Testis (tissue), 3 donors: ENCODE results near the gene MFSD2B. TPM values are rescaled to one million over a fixed set of nuclear protein-coding genes. Genes with fewer than 3 reads are reported as not detected.
A peak's percentile ranks its signal among the peaks of the same experiment; 100 is the strongest.

Experiments used
- DNase-seq: peaks from one replicate; pipeline ENCODE4 v3.0.0-alpha.2; 2019
- H3K27ac ChIP-seq, 2 donors: fragments of 200-600 bp; sonication (generic); one replicate each; pipeline ENCODE4 v1.5.1; 2019
- H3K27me3 ChIP-seq: fragments of 200-600 bp; sonication (generic); one replicate; pipeline ENCODE4 v1.5.1; 2019
- H3K36me3 ChIP-seq: fragments of 200-600 bp; sonication (generic); one replicate; pipeline ENCODE4 v1.5.1; 2017; ENCODE audit warnings: low read depth; ENCODE audit errors: missing control alignments
- H3K4me1 ChIP-seq: fragments of 200-600 bp; sonication (generic); one replicate; pipeline ENCODE4 v1.5.1; 2019
- H3K4me3 ChIP-seq, 2 donors: fragments of 200-600 bp; sonication (generic); one replicate each; pipeline ENCODE4 v1.5.1; 2017 to 2019
- H3K9me3 ChIP-seq: fragments of 200-600 bp; sonication (generic); one replicate; pipeline ENCODE4 v1.5.1; 2017
- POLR2A ChIP-seq: fragments of 450-650 bp; IDR thresholded peaks from one replicate; pipeline ENCODE4 v1.6.1; 2017; ENCODE audit warnings: antibody characterized with exemption, mild to moderate bottlenecking, moderate library complexity
- WGBS, 2 donors: methylation state at CpG; one replicate each; pipeline ENCODE4 v1.1.5; 2018; 5-methylcytosine and 5-hydroxymethylcytosine counted together
- intact Hi-C: fragments of 100-400 bp; cut with DNase I; formaldehyde crosslinking; loops from one replicate; pipeline ENCODE4 v1.15.1; 2023; ENCODE audit warnings: low total_unique reads
- polyA plus RNA-seq: library from polyadenylated mRNA; stranded (reverse); fragments of 350-450 nt; fragmentation: Illumina TruSeq; extraction: RNeasy Lipid Tissue Mini Kit (QIAGEN cat#74804); gene quantifications from one replicate; pipeline ENCODE4 v1.2.3, GENCODE V29; 2014; ENCODE audit warnings: low read depth, low replicate concordance; ENCODE audit not compliant: insufficient read depth
- total RNA-seq, 2 donors: library from RNA; depleted of rRNA; stranded (reverse); fragments of >200 nt; gene quantifications; one replicate each; pipeline ENCODE4 v1.2.3, GENCODE V29; 2016
- TF ChIP-seq, protein P1 (sequence below), 3 experiments: fragments of 450-650 bp in 2 of 3; fragments of 200-600 bp in 1 of 3; sonication (generic) in 1 of 3; IDR thresholded peaks; one replicate each; pipeline ENCODE4 v1.5.1; 2016 to 2019; ENCODE audit warnings: antibody characterized with exemption in 3 of 3, mild to moderate bottlenecking in 2 of 3, moderate library complexity in 1 of 3

Gene MFSD2B
- total and polyA plus RNA-seq, 3 donors from 2014 or later, result 0.39 to 0.94 (median 0.50) TPM

DNA sequence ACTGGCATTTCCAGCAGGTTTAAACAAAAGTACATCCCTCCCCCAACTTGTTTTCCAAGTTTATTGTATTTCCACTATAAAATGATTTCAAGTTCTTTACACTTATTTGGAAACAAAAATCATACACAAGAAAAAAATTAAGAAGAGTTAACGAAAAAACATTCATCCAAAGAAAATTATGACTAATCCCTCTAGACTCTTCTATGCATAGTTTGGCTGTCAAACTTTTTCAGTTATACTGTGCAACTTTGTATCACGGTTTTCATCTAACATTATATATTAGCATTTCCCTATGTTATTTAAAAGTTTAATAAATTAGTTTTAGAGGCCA lies 36.7 kb downstream of the MFSD2B start:
- intact Hi-C loops, result no loop called here
- TF ChIP-seq, protein P1, sequence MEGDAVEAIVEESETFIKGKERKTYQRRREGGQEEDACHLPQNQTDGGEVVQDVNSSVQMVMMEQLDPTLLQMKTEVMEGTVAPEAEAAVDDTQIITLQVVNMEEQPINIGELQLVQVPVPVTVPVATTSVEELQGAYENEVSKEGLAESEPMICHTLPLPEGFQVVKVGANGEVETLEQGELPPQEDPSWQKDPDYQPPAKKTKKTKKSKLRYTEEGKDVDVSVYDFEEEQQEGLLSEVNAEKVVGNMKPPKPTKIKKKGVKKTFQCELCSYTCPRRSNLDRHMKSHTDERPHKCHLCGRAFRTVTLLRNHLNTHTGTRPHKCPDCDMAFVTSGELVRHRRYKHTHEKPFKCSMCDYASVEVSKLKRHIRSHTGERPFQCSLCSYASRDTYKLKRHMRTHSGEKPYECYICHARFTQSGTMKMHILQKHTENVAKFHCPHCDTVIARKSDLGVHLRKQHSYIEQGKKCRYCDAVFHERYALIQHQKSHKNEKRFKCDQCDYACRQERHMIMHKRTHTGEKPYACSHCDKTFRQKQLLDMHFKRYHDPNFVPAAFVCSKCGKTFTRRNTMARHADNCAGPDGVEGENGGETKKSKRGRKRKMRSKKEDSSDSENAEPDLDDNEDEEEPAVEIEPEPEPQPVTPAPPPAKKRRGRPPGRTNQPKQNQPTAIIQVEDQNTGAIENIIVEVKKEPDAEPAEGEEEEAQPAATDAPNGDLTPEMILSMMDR (IDR thresholded peaks at IDR 0.05), result no peak
- no peak for TF ChIP-seq POLR2A

DNA sequence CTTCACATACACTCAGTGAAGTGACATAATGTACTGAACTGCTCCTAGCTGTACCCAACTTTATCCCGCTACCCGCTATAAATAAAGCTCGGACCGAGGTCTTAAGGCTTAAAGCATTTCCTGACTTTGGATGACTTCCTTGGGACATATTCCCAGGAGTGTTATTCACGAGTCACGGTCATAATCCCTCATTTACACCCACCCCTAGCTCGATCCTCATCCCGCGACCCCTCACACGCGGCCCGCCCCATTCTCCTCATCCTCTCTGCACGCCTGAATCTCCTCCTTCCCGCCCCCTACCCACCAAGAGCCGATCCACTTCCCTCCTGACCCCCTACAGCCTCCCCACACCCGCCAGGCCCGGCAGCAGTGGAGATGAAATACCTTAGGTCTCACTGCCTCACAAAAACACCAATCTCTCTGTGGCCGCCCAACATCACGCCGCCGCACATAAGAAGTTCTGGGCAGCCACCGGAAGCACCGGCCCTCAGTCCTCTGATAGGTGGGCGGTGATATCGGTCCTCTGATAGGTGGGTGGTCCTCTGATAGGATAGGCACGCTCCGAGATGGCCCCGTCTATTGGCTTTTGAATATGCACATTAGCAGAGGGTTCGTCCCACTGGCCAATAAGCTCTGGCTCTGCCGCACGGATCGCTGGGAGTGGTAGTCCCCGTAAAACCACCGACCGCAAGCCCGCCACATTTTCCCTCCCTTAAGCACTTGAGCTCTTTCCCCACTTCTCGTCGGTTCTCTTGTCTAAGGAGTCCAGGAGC lies 37.2 kb downstream of the MFSD2B start, which contains the start of gene WDCP:
TSS of gene WDCP (minus strand) at position 462 of the 773 bp plus-strand sequence. CDS start 7,897 bp downstream, outside the sequence.
- DNase-seq, result peak; percentile 100
- TF ChIP-seq POLR2A, result no peak
- TF ChIP-seq, protein P1 (IDR thresholded peaks at IDR 0.05), result no peak
- intact Hi-C loops, result no loop called here

More for the DNA sequence above, 36.7 kb downstream of the MFSD2B start:
- Histone ChIP-seq H3K9me3 (no peaks in the 10 kb centered on the region), H3K36me3 (no peaks in the 10 kb centered on the region), H3K4me3 (peak overlapping the region; percentile 78 to 87), H3K27me3 (no peaks in the 10 kb centered on the region), H3K27ac (peak overlapping the region in 1 of 2 donors; percentile 56), H3K4me1 (peaks cover 4% of the 10 kb centered on the region)
- WGBS, 2 donors, result 0 to 3% methylated on average over 2 of the region's 2 CpGs
- DNase-seq, result no peak

DNA sequence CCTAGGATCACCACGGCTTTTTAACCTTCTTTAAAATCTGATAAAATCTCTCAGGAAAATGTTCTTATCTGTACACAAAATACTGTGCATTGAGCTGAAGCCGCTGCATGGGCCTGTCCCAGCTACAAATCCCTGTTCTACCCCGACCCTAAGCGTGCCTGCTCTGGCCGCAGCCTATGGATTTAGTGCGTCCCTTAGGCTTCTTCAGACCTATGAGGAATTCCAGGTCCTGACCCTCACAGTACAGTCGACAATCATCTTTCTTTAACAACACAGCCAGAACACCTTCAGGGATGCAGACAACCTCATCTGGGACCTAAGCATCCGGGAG lies 37.8 kb downstream of the MFSD2B start:
- Histone ChIP-seq H3K4me3 (peak overlapping the region; percentile 1 to 78), H3K27ac (no peak overlapping the region)
- TF ChIP-seq, protein P1 (IDR thresholded peaks at IDR 0.05), result no peak
- TF ChIP-seq POLR2A, result no peak

More for the DNA sequence above, 37.2 kb downstream of the MFSD2B start, which contains the start of gene WDCP:
- Histone ChIP-seq H3K27me3 (no peaks in the 10 kb centered on the region), H3K27ac (peak within 1 kb of the TSS; percentile 28 to 56), H3K36me3 (no peaks in the 10 kb centered on the region), H3K9me3 (no peaks in the 10 kb centered on the region), H3K4me3 (peak within 1 kb of the TSS; percentile 78 to 87), H3K4me1 (peaks cover 4% of the 10 kb centered on the region)
- WGBS, 2 donors, result 0 to 1% methylated on average over 32 to 38 of the region's 38 CpGs

GRCh38 chr2:24048769-24049484 lies 39.0 kb downstream of the MFSD2B start:
- WGBS, 2 donors, result 11 to 20% methylated on average over 23 of the region's 23 CpGs
- Histone ChIP-seq H3K9me3 (no peaks in the 10 kb centered on the region), H3K4me1 (peaks cover 4% of the 10 kb centered on the region), H3K27me3 (no peaks in the 10 kb centered on the region), H3K36me3 (no peaks in the 10 kb centered on the region), H3K4me3 (peak overlapping the region; percentile 69 to 73), H3K27ac (no peak overlapping the region)
- intact Hi-C loops, result no loop called here
- TF ChIP-seq, protein P1 (IDR thresholded peaks at IDR 0.05), result no peak
- no peak for DNase-seq

More for the DNA sequence above, 37.8 kb downstream of the MFSD2B start:
- no peak for DNase-seq
- Histone ChIP-seq H3K27me3 (no peaks in the 10 kb centered on the region), H3K9me3 (no peaks in the 10 kb centered on the region), H3K4me1 (peaks cover 4% of the 10 kb centered on the region), H3K36me3 (no peaks in the 10 kb centered on the region)
- intact Hi-C loops, result no loop called here
- WGBS, 2 donors, result 19 to 37% methylated on average over 8 of the region's 8 CpGs
